ENCODE data around the gene CDKL5.

The CDKL5 gene

DNA sequence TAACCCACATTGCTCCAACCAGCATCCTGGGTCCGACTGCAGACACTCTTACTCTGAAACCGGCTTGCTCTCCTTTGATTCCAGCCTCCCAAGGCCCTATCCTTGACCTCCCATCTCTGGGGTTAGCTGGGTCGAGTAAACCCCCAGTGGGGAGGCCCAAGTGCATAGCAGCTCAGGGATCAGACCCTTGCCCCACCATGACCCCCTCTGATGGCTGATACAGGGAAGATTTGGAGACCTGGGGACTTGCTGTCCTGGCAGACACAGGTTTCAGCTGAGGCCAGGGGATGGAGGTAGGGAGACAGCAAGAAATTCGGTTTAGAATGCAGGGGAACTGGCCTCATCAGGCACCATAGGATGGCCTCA lies 23.6 kb upstream of the CDKL5 start:
- TF ChIP-seq ARNT (IDR thresholded peaks at IDR 0.05), result no peak
- no peak for TF ChIP-seq FOXA1 (IDR thresholded peaks at IDR 0.05)
- DNase-seq (ENCODE audit: extremely low spot score), result no peak
- ChIA-PET CTCF (interaction anchor here (1.0 kb wide), 1 partner anchor 25 kb away, joined by 3 read pairs; no protein-coding TSS in a partner anchor), POLR2A (no interaction called here)

DNA sequence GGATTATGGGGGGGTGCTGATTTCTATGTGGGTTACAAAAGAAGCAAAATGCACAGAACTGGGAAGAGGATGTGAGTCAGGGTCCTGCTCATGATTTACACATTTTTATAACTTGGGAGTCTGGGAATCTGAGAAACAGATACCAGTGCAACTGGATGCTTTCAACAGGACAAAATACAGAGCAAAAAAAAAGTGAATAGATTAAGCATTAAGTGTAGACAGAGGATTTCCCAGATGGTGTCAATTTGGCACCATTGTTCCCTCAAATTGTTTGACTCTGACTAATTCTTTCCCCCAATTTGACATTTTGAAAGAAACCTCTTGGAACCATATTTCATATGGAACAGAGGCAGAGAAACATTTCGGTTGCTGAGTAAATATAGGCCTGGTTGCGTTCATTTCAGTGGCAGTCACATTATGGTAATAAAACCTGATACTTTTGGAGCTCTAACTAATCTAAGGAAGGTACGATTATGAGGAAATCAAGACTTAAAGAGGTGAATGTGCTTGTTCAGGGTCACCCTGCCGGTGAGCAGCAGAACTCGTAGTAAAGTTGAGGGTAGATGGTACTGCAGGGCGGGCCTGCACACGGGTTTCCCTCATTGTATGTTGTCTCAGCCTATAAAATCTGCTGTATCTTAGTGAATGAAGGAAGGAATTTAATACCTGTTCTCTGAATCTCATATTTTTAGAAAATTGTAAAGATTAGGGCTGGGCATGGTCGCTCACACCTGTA lies 18.7 kb upstream of the CDKL5 start:
- ChIA-PET CTCF (no interaction called here), POLR2A (no interaction called here)
- peak; percentile 37 for DNase-seq (ENCODE audit: extremely low spot score)
- TF ChIP-seq FOXA1 (IDR thresholded peaks at IDR 0.05) (no peak), BHLHE40 (IDR thresholded peaks at IDR 0.05; ENCODE audit: borderline replicate concordance) (no peak), FOXM1 (IDR thresholded peaks at IDR 0.05; ENCODE audit: borderline replicate concordance) (no peak), FOXK2 (IDR thresholded peaks at IDR 0.05) (no peak), SUZ12 (IDR thresholded peaks at IDR 0.05) (no peak), ELF4 (IDR thresholded peaks at IDR 0.05) (no peak), ARNT (IDR thresholded peaks at IDR 0.05) (no peak), TARDBP (IDR thresholded peaks at IDR 0.05) (no peak), ZNF384 (IDR thresholded peaks at IDR 0.05) (no peak), LEF1 (IDR thresholded peaks at IDR 0.05; ENCODE audit: borderline replicate concordance) (no peak), CTBP1 (IDR thresholded peaks at IDR 0.05; ENCODE audit: borderline replicate concordance) (no peak), L3MBTL2 (conservative IDR thresholded peaks at IDR 0.05) (no peak)
- TF ChIP-seq, protein P1, sequence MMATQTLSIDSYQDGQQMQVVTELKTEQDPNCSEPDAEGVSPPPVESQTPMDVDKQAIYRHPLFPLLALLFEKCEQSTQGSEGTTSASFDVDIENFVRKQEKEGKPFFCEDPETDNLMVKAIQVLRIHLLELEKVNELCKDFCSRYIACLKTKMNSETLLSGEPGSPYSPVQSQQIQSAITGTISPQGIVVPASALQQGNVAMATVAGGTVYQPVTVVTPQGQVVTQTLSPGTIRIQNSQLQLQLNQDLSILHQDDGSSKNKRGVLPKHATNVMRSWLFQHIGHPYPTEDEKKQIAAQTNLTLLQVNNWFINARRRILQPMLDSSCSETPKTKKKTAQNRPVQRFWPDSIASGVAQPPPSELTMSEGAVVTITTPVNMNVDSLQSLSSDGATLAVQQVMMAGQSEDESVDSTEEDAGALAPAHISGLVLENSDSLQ (IDR thresholded peaks at IDR 0.05), result no peak

DNA sequence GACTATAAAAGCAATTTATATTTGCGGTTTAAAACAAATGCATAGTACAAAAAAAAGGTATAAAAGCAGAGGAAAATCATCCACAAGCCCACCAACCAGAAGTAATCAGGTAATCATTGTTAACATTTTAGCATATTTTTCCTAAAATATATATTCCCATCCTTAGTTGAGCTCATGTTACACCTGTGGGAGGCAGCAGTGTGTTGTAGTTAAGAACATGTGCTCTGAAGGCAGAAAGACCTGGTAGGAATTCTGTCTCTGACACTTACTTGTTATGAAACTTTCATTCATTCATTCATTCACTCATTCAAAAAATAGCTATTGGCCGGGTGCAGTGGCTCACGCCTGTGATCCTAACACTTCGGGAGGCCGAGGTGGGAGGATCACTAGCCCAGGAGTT lies 15.4 kb upstream of the CDKL5 start:
- no peak for DNase-seq (ENCODE audit: extremely low spot score)
- ChIA-PET CTCF (interaction anchor here (0.7 to 1.4 kb wide), 6 partner anchors 11 to 617 kb away, joined by 3 to 5 read pairs (median 4); no protein-coding TSS in a partner anchor), POLR2A (no interaction called here)
- TF ChIP-seq FOXK2 (IDR thresholded peaks at IDR 0.05), result no peak

DNA sequence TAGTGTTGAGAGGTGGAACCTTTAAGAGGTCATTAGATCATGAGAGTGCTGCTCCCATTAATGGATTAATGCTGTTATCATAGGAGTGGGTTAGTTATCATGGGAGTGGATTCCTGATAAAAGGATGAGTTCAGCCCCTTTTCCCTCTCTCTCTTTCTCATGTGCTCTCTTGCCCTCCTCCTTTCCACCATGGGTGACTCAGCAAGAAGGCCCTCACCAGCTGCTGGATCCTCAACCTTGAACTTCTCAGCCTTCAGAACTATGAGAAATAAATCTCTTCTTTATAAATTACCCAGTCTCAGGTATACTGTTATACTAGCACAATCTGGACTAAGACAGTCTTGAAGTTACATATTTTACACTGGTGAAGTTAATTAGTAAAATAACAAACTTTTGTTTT lies 10.0 kb upstream of the CDKL5 start:
- ChIA-PET POLR2A (no interaction called here), CTCF (no interaction called here)
- DNase-seq (ENCODE audit: extremely low spot score), result no peak
- TF ChIP-seq SUZ12 (IDR thresholded peaks at IDR 0.05) (no peak), LEF1 (IDR thresholded peaks at IDR 0.05; ENCODE audit: borderline replicate concordance) (no peak), HDGF (IDR thresholded peaks at IDR 0.05; ENCODE audit: borderline replicate concordance) (no peak), L3MBTL2 (conservative IDR thresholded peaks at IDR 0.05) (no peak), ELF4 (IDR thresholded peaks at IDR 0.05) (no peak), BHLHE40 (IDR thresholded peaks at IDR 0.05; ENCODE audit: borderline replicate concordance) (no peak), SP1 (IDR thresholded peaks at IDR 0.05) (no peak), ZNF384 (IDR thresholded peaks at IDR 0.05) (no peak), CTBP1 (IDR thresholded peaks at IDR 0.05; ENCODE audit: borderline replicate concordance) (no peak), FOXM1 (IDR thresholded peaks at IDR 0.05; ENCODE audit: borderline replicate concordance) (no peak), ARNT (IDR thresholded peaks at IDR 0.05) (no peak), FOXA1 (IDR thresholded peaks at IDR 0.05) (no peak), TARDBP (IDR thresholded peaks at IDR 0.05) (no peak), NFRKB (IDR thresholded peaks at IDR 0.05) (no peak)
- TF ChIP-seq, protein P1 (IDR thresholded peaks at IDR 0.05), result no peak

DNA sequence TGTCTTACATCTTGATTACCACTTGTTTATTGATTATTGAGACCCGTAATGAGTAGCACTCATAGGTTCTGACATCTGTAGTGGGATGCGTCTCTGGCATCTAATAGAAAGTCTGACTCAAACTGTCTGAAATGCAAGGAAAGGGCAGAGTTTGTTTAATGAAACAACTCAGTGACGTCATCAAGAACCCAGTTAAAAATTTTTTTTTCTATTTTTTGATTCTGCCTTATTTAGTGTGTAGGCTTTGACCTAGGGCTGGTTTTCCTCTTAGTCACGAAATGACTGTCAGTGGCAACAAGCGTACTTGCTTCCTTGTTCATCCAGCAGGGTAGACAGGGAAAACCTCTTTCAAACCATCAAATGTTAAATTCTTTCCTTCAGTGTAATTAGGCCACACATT lies 3.1 kb upstream of the CDKL5 start:
- ChIA-PET POLR2A (no interaction called here), CTCF (no interaction called here)
- TF ChIP-seq, protein P1 (IDR thresholded peaks at IDR 0.05), result no peak
- TF ChIP-seq ARNT (IDR thresholded peaks at IDR 0.05), result no peak
- no peak for TF ChIP-seq SP1 (IDR thresholded peaks at IDR 0.05)
- TF ChIP-seq ELF4 (IDR thresholded peaks at IDR 0.05), result no peak
- TF ChIP-seq FOXK2 (IDR thresholded peaks at IDR 0.05), result no peak
- TF ChIP-seq LEF1 (IDR thresholded peaks at IDR 0.05; ENCODE audit: borderline replicate concordance), result no peak
- no peak for TF ChIP-seq TARDBP (IDR thresholded peaks at IDR 0.05)
- TF ChIP-seq L3MBTL2 (conservative IDR thresholded peaks at IDR 0.05), result no peak
- TF ChIP-seq FOXM1 (IDR thresholded peaks at IDR 0.05; ENCODE audit: borderline replicate concordance), result no peak
- TF ChIP-seq NFRKB (IDR thresholded peaks at IDR 0.05), result no peak
- no peak for TF ChIP-seq SUZ12 (IDR thresholded peaks at IDR 0.05)
- no peak for TF ChIP-seq HDGF (IDR thresholded peaks at IDR 0.05; ENCODE audit: borderline replicate concordance)
- no peak for TF ChIP-seq ZNF384 (IDR thresholded peaks at IDR 0.05)
- no peak for TF ChIP-seq BHLHE40 (IDR thresholded peaks at IDR 0.05; ENCODE audit: borderline replicate concordance)
- TF ChIP-seq CTBP1 (IDR thresholded peaks at IDR 0.05; ENCODE audit: borderline replicate concordance), result no peak
- TF ChIP-seq FOXA1 (IDR thresholded peaks at IDR 0.05), result no peak
- no peak for DNase-seq (ENCODE audit: extremely low spot score)

DNA sequence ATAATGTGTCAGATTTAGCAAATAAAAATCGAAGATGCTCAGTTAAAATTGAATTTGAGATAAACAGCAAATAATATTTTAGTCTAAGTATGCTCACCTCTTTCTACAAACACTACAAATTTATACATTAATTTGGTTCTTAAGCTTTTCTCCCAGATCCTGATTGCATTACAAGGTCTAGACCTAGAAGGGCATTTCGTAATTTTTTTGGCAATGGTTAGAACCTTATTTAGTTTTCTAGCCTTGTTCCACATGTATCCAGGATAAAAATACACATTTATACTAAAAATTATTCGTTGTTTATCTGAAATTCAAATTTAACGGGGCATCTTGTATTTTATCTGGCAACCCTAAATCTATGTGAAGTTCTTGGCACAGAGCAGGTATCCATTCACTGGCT lies 2.5 kb upstream of the CDKL5 start:
- no peak for DNase-seq (ENCODE audit: extremely low spot score)

More for the DNA sequence above, 2.5 kb upstream of the CDKL5 start:
- ChIA-PET CTCF (no interaction called here), POLR2A (no interaction called here)
- no peak for TF ChIP-seq L3MBTL2 (conservative IDR thresholded peaks at IDR 0.05)
- no peak for TF ChIP-seq ELF4 (IDR thresholded peaks at IDR 0.05)
- no peak for TF ChIP-seq NFRKB (IDR thresholded peaks at IDR 0.05)
- no peak for TF ChIP-seq SUZ12 (IDR thresholded peaks at IDR 0.05)
- TF ChIP-seq SP1 (IDR thresholded peaks at IDR 0.05), result no peak
- no peak for TF ChIP-seq FOXK2 (IDR thresholded peaks at IDR 0.05)
- no peak for TF ChIP-seq BHLHE40 (IDR thresholded peaks at IDR 0.05; ENCODE audit: borderline replicate concordance)
- no peak for TF ChIP-seq ARNT (IDR thresholded peaks at IDR 0.05)
- TF ChIP-seq CTBP1 (IDR thresholded peaks at IDR 0.05; ENCODE audit: borderline replicate concordance), result no peak
- TF ChIP-seq FOXM1 (IDR thresholded peaks at IDR 0.05; ENCODE audit: borderline replicate concordance), result no peak
- no peak for TF ChIP-seq LEF1 (IDR thresholded peaks at IDR 0.05; ENCODE audit: borderline replicate concordance)
- no peak for TF ChIP-seq FOXA1 (IDR thresholded peaks at IDR 0.05)
- no peak for TF ChIP-seq HDGF (IDR thresholded peaks at IDR 0.05; ENCODE audit: borderline replicate concordance)
- TF ChIP-seq, protein P1 (IDR thresholded peaks at IDR 0.05), result no peak
- no peak for TF ChIP-seq TARDBP (IDR thresholded peaks at IDR 0.05)
